HL-60 (cell line): ENCODE data around the gene ZBTB40.

Experiments used
- CTCF ChIP-seq: IDR thresholded peaks from one replicate; pipeline ENCODE4 v1.5.1; 2011; ENCODE audit warnings: low read length, control low read depth, inconsistent platforms; ENCODE audit not compliant: insufficient read depth
- REST ChIP-seq: IDR thresholded peaks from 2 replicates; pipeline ENCODE4 v1.6.1; 2012; ENCODE audit warnings: low read depth; ENCODE audit not compliant: insufficient replicate concordance

- TF ChIP-seq CTCF = no peak
- no peak for TF ChIP-seq REST
Observed at GRCh38 chr1:22444856-22445255, 6.8 kb upstream of the ZBTB40 start.
